Astrocyte (in vitro differentiated cells and primary cell): ENCODE data around the gene TBC1D19.

Source experiments
- EZH2 ChIP-seq: IDR thresholded peaks from 2 replicates; pipeline ENCODE4 v1.6.1; 2012; ENCODE audit warnings: mild to moderate bottlenecking, low read length, inconsistent platforms; ENCODE audit not compliant: insufficient read depth
- TF ChIP-seq, protein P1 (sequence below): IDR thresholded peaks from 2 replicates; pipeline ENCODE4 v1.5.1; 2011; ENCODE audit warnings: low read depth, mild to moderate bottlenecking, inconsistent platforms, low read length, moderate library complexity; ENCODE audit not compliant: insufficient read depth

DNA sequence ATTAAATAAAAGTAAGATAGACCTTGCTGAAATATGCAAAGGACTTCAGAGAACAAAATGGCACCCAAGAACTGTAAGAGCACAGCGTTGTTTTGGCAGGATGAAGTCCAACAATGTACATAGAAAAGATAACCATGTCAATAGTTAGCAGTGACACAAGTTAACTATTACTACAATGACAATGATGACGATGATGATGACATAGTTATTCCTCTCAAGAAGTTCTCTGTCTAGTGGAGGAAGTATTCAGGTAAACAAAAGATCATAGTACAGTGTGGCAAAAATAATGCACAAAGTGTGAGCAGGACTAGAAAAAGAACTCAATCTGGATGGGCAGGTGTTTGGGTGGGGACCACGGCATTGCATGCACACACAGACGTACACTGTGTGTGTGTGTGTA is 201.4 kb downstream of the TBC1D19 start:
- TF ChIP-seq, protein P1, sequence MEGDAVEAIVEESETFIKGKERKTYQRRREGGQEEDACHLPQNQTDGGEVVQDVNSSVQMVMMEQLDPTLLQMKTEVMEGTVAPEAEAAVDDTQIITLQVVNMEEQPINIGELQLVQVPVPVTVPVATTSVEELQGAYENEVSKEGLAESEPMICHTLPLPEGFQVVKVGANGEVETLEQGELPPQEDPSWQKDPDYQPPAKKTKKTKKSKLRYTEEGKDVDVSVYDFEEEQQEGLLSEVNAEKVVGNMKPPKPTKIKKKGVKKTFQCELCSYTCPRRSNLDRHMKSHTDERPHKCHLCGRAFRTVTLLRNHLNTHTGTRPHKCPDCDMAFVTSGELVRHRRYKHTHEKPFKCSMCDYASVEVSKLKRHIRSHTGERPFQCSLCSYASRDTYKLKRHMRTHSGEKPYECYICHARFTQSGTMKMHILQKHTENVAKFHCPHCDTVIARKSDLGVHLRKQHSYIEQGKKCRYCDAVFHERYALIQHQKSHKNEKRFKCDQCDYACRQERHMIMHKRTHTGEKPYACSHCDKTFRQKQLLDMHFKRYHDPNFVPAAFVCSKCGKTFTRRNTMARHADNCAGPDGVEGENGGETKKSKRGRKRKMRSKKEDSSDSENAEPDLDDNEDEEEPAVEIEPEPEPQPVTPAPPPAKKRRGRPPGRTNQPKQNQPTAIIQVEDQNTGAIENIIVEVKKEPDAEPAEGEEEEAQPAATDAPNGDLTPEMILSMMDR = no peak
- no peak for TF ChIP-seq EZH2
